CD4-positive, alpha-beta T cell treated with Interleukin-17A for 1 hour (primary cell): ENCODE measurements around the gene OSCAR.
"Not testable (repeated sequence)": the region's sequence is repeated elsewhere in the genome, so short reads cannot be mapped to it uniquely, and the experiment has no call there.

Experiments
- DNase-seq: peaks from one replicate; pipeline ENCODE4 v3.0.0-alpha.2; 2020

Gene OSCAR

GRCh38 chr19:54124393-54124792 lies 23.8 kb upstream of the OSCAR start:
- no peak for DNase-seq

- no peak for DNase-seq
Observed at GRCh38 chr19:54123682-54124081, 23.1 kb upstream of the OSCAR start.

- DNase-seq = no peak
Observed at GRCh38 chr19:54121259-54121658, 20.7 kb upstream of the OSCAR start.

GRCh38 chr19:54115109-54116063 lies 14.8 kb upstream of the OSCAR start, which contains the start of the genes PRPF31 and TFPT:
Gene PRPF31 (plus strand): TSS chr19:54115754. CDS start chr19:54118279, 2,525 bp downstream.
Gene TFPT (minus strand): TSS chr19:54115657. CDS start chr19:54115269, 388 bp downstream.
- peak; percentile 98 for DNase-seq

- peak; percentile 62 for DNase-seq
Observed at GRCh38 chr19:54114340-54115108, 13.9 kb upstream of the OSCAR start.

GRCh38 chr19:54109651-54110050 lies 9.0 kb upstream of the OSCAR start:
- DNase-seq = no peak

GRCh38 chr19:54108496-54108895 lies 7.9 kb upstream of the OSCAR start:
- no peak for DNase-seq

- no peak for DNase-seq
Observed at GRCh38 chr19:54107876-54108490, 7.4 kb upstream of the OSCAR start.

GRCh38 chr19:54106716-54107115 lies 6.1 kb upstream of the OSCAR start:
- DNase-seq = no peak

- DNase-seq = no peak
Observed at GRCh38 chr19:54105796-54106195, 5.2 kb upstream of the OSCAR start.

GRCh38 chr19:54104998-54105715 lies 4.6 kb upstream of the OSCAR start:
- DNase-seq = no peak

- DNase-seq = peak; percentile 98
Observed at GRCh38 chr19:54102421-54103169, 2.0 kb upstream of the OSCAR start, which contains the start of gene NDUFA3. Gene NDUFA3 (plus strand): TSS chr19:54102855. CDS start chr19:54102879, 24 bp downstream.

GRCh38 chr19:54099903-54100255 lies 724 bp downstream of the OSCAR start:
- DNase-seq = not testable (repeated sequence)

GRCh38 chr19:54099190-54099902 lies 1.3 kb downstream of the OSCAR start:
- no peak for DNase-seq

- no peak for DNase-seq
Observed at GRCh38 chr19:54096617-54097106, 3.9 kb downstream of the OSCAR start.

GRCh38 chr19:54095859-54096616 lies 4.6 kb downstream of the OSCAR start:
- DNase-seq = peak; percentile 65

GRCh38 chr19:54095136-54095858 lies 5.3 kb downstream of the OSCAR start:
- DNase-seq = no peak

- no peak for DNase-seq
Observed at GRCh38 chr19:54094426-54095000, 6.1 kb downstream of the OSCAR start.

- DNase-seq = no peak
Observed at GRCh38 chr19:54084410-54084809, 16.2 kb downstream of the OSCAR start.
